Mammary epithelial cell (primary cell): Measurements from ENCODE around the gene RYR2.

ENCODE experiments used
- EZH2 ChIP-seq: IDR thresholded peaks from 2 replicates; pipeline ENCODE4 v1.6.1; 2012; ENCODE audit warnings: low read length, inconsistent platforms, borderline replicate concordance
- TF ChIP-seq, protein P1 (sequence below), 2 donors: IDR thresholded peaks in 1 of 2; conservative IDR thresholded peaks in 1 of 2; 2 replicates each; pipeline ENCODE4 v1.5.1; 2011 to 2012; ENCODE audit warnings: inconsistent platforms in 2 of 2, low read length in 2 of 2, mild to moderate bottlenecking in 2 of 2, control low read depth in 1 of 2, low read depth in 1 of 2; ENCODE audit not compliant: insufficient read depth in 1 of 2; ENCODE audit errors: extremely low read depth in 1 of 2

- TF ChIP-seq, protein P1, sequence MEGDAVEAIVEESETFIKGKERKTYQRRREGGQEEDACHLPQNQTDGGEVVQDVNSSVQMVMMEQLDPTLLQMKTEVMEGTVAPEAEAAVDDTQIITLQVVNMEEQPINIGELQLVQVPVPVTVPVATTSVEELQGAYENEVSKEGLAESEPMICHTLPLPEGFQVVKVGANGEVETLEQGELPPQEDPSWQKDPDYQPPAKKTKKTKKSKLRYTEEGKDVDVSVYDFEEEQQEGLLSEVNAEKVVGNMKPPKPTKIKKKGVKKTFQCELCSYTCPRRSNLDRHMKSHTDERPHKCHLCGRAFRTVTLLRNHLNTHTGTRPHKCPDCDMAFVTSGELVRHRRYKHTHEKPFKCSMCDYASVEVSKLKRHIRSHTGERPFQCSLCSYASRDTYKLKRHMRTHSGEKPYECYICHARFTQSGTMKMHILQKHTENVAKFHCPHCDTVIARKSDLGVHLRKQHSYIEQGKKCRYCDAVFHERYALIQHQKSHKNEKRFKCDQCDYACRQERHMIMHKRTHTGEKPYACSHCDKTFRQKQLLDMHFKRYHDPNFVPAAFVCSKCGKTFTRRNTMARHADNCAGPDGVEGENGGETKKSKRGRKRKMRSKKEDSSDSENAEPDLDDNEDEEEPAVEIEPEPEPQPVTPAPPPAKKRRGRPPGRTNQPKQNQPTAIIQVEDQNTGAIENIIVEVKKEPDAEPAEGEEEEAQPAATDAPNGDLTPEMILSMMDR (conservative IDR thresholded peaks at IDR 0.05 in 1 of 2, IDR thresholded peaks at IDR 0.05 in 1 of 2; ENCODE audit: extremely low read depth in 1 of 2, insufficient read depth in 1 of 2, low read depth in 1 of 2, low read length in 2 of 2), result no peak
- TF ChIP-seq EZH2, result no peak
Observed at GRCh38 chr1:237035759-237036158, 6.2 kb upstream of the RYR2 start.
